GM18909 (cell line): Measurements from ENCODE around the gene PAK5.

Experiments
- ATAC-seq: cut with Tn5 transposase; IDR thresholded peaks from one replicate; pipeline ENCODE4 v1.9.1; 2021; ENCODE audit warnings: mild to moderate bottlenecking; ENCODE audit not compliant: unreplicated experiment, poor library complexity

PAK5 gene

DNA sequence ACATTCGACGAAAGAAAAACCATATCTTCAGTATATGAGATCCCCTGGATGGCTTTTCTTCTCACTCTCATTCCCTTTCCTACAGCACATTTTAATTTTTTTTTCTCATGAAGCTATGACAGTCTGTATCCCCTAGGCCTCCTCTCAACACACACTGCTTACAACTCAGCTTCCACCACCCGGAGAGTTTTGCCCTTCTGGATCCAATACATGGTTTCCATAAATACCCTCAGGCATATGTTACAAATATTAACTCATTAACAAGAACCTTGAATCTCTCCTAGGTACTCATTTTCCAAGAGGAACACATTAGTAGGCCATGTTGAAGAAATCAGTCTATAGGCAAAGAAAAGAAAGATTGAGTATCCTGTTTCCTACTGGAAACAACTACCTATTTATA, 44.0 kb downstream of the PAK5 start:
- no peak for ATAC-seq

DNA sequence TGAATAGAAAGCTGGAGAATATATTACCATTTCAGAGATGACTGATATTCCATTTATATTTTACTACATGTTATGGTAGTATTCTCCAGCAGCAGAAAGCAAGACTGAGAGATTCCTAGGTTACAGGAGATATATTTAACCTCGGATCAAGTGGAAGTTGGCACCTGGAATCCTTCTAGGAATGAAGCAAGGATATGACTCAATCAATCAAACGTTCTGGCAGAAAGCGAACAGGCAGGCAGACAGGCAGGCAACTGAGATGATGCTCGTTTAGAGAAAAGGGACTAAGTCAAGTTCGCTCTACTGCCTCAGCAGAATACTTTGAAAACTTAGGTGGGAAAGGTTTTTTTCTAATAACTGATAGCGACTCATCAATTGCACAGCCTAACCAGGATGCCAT, 46.2 kb downstream of the PAK5 start:
- no peak for ATAC-seq

DNA sequence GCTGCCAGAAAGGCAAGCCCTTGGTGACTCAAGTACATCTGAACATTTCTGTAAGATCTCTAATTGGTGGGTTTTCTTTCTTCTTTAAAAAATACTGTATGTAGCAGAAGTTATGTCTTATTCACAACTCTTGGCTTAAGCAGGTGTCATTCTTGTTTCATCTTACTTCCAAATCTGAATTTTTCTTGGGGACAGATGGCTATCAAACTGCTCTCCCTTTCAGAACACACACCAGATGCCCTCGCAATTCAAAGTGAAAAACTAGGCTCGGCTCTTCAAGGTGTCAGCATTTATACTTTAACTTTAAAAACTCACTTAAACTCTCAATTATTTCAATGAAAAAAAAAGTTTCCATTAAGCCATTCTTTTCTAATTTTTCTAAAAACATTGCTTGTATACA, 49.7 kb downstream of the PAK5 start:
- no peak for ATAC-seq

DNA sequence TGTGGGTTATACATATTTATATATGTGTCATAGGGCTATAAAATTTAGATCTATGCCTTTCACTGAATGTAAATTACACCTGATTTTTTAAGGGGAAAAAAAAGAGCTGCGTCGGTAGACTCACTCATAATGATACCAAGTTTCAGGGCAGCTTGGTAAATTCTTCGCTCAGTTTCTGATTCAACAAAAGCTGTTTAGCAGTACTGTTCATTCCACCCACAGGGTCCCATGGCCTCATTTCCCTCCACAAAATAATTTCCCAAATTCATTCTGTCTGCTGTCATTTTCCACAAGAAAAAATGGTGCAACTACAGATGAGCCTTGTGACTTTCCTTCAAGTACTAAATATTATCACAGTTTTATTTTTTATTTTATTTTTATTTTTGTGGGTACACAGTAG, 63.7 kb downstream of the PAK5 start:
- ATAC-seq: no peak

DNA sequence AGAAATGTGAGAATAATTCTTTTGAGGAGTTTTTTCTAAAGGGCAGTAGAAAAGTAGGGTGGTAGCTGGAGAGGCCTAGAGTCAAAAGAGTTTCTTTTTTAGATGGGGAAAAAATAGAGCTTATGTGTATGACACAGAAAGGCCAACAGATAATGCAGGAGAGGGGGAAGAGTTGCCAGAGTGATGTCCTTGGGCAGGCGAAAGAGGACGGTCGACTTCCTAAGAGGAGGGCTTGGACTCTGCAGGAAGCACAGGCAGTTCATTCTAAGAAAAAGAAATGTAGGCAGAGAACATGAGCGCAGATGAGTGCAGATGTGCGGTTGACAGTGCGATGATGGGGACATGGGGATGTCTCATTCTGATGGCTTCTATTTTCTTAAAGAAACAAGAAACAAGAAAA, 68.9 kb downstream of the PAK5 start:
- ATAC-seq: no peak

DNA sequence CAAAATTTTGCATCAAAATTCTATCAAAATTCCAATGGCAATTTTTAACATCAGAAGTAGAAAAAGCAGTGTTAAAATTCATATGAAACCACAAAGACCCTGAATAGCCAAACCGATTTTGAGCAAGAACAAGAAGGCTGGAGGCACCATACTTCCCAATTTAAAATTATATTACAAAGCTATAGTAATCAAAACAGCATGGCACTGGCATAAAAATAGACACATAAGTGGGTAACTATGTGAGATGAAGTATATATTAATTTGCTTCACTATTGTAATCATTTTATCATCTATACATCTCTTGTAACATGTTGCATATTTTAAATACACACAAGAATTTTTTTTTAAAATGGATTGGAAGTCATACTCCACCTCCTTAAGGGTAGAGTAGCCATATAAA, 77.4 kb downstream of the PAK5 start:
- ATAC-seq: no peak

DNA sequence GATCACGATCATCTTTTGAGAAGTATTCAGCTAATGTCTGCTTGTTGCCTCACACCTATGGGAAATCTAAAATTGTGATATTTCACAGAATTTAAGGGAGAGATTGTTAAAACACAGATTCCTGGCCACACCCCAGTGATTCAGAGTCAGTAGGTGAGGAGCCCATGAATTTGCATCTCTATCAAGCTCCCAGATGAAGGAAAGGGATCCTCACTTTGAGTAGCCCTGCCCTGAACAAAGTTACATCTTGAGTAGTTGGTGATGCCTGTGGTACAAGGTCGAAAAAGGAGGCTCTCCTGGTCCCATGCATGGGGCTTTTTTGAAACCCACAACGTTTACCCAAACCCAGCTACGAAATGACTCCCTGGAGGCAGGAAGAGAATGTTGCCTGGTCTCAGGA, 79.5 kb downstream of the PAK5 start:
- ATAC-seq: no peak

DNA sequence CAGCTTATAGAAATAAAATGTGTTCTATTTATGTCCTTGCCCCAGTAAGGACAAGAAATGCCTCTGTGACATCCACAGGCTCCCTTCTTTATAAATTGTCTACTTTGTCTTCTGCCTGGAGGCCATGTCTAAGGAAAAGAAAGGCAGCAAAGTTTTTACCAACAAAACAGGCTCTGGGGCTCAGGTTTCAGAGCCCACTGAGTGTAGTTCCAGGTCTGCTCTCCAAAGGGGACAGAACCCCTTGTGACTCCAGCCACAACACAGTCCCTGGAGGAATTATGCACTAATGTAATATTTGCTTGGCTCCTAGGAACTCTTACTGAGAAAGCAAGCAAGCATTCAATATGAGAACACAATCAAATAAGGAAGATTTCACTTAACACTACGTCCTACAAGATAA, 80.1 kb downstream of the PAK5 start:
- ATAC-seq: no peak

DNA sequence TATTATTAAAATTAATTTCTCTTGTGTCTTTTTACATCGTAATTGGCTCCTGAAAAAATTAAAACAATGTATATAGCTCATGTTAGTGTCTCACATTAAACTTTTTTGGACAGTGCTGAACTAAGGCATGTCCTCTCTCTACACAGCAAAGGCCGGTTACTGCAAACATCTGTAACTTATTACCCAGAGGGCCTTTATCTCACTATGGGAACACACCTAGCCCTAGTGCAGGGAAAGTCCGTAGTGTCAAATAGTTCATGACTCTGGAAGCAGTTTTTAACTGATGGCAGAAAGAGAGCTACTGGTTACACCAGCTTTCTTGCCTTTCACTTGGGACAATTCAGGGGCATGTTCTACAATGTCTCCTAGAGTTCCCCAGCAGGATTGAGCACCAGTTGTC, 82.2 kb downstream of the PAK5 start:
- no peak for ATAC-seq

DNA sequence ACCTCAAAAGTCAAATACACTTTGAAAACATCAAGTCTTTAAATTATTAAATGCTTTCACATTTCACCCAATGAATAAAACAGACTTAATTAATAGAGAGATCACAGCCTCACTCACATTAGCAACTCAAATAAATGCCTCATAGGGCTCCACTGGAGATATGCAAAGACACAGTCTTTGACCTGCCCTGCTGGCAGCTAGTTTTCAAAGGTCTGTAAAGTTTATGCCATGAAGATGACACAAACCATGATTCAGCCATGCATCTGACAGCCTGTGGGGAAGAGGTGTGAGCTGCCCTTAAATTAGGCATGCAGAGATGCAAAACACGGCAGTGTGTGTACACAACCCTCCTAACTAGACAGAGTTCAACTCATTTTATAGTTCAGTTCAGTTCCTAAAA, 83.6 kb downstream of the PAK5 start:
- ATAC-seq: no peak

DNA sequence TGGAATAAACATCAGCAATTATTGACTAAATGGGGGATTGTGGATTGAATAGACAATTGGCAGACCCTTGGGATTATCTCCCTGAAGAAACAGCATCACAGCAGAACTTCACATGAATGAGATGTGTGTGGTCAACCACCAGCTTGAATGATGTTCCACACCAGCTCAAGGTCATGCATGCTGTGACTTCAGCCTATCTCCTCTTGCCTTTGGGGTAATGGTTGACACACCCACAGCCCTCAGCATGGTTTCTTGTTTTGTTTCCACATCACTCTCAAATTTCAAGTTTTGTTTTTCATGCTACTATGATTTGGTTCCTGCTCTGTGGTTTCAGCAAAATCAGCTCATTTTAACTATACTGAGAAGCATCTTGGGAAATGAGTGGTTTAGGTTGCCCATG, 94.3 kb downstream of the PAK5 start:
- ATAC-seq: no peak

DNA sequence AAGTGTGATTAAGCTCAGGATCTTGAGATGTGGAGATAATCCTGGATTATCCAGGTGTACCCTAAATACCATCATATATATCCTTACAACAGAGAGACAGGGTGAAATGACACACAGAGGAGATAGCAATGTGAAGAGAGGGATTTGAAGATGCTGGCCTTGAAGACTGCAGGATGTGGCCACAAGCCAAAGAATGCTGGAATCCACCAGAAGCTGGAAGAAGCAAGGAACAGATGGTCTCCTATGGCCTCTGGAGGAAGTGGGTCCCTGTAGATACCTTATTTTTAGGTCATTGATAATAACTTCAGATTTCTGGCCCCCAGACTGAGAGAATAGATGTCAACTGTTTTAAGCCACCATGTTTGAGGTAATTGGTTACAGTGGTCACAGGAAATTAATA, 95.0 kb downstream of the PAK5 start:
- no peak for ATAC-seq

DNA sequence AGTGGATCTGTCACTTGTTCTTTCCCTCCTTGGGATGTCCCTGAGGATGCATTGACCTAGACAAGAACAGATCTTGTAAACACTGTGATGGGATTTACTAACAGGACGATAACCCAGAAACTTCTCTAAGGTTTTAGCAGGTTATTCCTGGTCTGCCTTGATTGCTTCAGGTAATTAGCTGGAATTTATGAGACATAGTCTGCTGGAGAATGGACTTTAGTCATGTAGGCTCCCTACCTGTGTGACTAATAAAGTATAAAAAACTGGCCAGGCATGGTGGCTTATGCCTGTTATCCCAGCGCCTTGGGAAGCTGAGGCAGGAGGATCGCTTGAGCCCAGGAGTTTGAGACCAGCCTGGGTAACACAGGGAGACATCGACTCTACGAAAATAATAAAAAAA, 96.1 kb downstream of the PAK5 start:
- ATAC-seq: no peak

DNA sequence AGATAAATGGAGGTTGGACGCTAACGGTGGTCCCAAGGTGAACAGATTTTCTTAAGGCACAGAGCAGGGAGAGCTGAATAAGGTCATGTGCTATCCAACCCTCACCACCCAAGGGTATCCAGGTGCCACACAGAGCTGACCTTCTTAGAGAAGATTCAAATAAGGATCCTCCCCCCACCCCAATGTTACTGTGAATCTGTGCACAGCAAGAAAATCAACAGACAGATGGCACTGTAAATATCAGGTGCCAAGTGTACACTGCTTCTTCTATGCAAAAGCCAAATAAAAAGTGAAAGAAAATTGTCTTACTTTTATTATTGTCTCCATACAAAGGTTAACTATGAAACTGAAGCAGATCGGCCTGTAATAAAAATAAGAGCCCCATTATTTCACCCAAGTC, 96.9 kb downstream of the PAK5 start:
- ATAC-seq: no peak

DNA sequence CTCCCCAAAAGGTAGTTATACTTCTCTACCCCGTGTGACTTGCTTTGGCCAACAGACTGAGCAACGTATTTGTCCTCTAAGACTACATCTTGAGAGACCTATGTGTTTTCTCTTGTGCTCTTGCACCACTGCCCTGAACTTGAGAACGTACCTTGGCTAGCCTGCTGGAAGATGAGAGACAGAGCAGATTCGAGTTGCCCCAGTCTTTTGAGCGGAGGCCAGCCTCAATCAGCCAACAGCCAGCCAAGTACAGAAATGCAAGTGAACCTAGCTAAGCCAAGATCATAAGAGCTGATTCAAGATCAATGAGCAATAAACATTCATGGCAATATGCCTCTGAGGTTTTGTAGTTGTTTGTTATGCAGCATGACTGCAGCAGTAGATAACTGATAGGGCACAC, 98.4 kb downstream of the PAK5 start:
- no peak for ATAC-seq

DNA sequence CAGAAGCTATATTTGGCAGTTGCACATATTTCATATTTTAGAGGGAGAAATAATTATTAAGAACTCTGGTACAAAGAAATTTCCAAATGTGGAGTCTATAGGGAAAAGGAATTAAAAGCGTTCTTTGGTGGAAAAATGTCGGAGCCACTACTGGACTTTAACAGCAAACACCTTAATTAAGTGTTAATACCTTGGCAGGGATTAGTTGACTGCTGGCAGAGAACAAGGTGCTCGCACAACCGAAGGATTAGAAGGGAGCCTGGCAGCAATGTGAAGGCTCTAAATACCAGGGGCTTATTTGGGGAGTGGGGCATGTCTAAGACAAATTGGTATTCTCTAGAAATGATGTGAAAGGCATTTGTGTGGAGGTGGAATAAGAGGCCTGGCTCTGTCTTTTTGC, 98.9 kb downstream of the PAK5 start:
- no peak for ATAC-seq

DNA sequence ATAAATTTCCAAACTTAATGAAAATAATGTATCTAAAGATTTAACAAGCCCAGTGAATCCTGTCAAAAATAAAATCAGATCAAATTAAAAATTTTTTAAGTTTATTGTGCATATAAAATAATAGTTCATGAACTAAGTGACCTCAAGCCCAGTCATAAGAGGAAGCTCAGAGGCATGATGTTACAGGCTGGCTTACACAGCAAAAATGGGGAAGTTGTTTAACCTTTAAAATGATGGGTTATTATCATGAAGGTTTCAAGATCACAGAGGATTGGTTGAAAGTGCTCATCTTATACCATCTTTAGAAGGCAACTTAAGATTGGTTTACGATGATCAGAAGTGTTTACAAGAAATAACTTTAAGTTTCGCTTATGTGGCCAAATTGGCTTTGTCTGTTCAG, 102.5 kb downstream of the PAK5 start:
- no peak for ATAC-seq

DNA sequence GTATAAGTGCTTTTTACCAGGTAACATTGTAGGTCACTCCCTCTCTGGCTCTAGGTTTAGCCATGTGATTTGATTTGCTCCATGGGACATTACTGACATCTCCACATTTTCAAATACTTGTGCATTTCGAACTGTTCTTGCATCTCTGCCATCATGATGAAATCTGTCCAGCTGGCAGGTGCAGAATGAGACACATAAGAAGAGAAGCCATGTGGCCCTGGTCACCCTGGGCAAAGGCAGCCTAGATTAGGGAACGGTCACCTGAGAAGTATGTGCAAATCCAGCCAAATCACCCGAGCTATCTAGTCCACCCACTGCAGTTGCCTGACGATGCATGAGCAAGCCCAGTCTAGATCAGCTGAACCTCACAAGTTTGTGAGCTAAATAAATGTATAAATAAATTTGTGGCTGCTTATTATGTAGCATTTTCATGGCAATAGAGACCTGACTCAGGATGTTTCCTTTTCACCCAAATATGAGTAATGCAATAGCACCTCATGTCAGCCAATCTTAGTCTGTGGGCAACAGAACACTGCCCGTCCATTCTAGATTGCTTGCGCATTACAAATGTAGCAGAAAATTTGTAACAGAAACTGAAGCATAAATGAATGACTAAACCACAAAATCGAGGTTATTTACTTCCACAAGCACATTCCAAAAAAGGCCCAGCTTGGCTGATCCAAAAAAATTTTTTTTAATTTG, 115.2 kb downstream of the PAK5 start:
- no peak for ATAC-seq

DNA sequence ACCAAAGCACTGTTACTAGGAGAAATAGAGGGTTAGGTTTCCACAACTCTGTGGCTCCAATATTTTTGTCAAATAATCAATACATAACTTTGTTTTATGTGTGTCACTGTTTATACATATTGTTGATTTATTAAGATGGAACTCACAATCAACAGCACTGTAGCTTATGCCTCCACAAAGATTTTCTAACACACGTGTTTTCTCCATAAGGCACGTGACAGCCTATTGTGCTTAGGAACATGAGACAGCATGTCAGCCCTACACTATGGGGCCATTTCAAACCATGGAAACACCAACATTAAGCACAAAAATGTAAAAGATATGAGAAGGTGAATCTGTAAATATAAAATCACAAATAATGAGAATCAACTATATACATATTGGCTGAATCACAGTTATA, 127.0 kb downstream of the PAK5 start:
- no peak for ATAC-seq

DNA sequence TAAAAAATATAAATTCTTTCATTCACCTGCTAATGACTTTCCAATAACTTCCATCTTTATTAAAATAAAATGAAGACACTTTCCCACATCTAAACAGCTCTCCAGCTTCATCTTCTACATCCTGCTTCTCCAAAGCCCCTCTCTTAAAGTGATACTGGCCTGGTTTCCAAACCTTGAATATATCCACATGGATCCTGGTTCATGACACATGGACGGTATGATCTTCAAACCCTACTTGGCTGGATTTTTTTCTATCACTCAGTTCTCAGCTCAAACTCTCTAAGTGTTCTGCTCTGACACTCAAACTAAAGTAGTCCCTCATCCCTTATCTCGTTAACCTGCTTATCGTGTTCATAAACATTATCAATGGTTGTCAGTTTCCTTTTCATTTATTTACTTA, 128.2 kb downstream of the PAK5 start:
- ATAC-seq: no peak

DNA sequence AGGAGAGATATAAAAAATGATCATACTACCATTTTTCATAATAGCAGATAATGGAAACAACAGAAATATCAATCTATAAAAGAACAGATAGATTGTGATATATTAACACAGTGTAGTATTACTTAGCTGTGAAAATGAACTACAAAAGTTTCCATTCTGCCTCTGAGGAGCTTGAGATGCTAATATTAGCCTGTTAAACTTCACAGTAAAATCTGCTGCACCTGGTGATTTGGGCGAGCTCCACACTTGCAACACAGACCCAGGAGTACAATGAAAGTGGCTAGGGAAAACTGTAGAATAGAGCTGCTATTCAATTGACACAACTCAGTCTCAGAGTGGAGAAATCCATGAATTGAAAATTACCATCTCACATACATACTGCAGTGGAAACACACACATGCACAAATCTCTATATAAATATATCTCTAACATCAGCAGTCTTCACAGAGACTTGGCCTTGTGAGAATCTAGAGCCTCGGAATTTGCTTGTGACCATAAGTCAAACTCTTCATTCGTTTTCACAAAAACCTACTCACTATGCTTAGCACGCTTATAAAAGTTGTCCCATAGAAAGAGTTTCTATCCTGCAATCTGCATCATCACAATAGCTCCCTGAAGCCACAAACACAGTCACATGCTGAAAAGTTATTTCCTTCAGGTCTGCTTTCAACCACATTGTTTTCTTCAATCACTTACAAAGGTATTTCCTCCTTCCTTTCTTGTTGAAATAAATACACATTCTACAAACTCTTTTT, 133.0 kb downstream of the PAK5 start:
- no peak for ATAC-seq

DNA sequence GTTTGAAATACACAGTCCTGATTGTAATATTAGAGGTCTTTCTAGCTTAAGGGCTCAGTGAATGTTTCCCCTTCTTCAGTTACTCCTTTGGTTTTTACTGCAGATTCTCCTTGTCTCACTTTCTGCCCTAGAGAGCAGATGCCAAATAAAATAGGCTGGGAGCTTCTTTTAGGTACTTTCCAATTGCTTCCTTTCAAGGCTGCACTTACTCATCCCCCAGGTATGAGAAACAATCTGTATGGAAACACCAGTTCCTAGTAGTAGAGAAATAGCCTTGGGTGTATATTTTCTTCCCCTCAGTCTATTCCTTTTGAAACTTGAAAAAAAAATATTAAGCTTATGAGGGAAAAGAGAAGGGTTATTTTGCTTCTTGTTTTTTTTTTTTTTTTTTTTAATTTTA, 139.7 kb downstream of the PAK5 start:
- ATAC-seq: no peak
